K562 (cell line): Measurements from ENCODE around the gene LY6G6C. TPM values are rescaled to one million over a fixed set of nuclear protein-coding genes. Genes with fewer than 3 reads are reported as not detected.

Experiments
- CSDE1 ChIP-seq, 2 experiments: fragments of 450-650 bp; IDR thresholded peaks; 2 replicates each; pipeline ENCODE4 v1.6.1; 2016; ENCODE audit warnings: mild to moderate bottlenecking in 1 of 2
- CXXC5 ChIP-seq: fragments of 250-450 bp; sonication (Bioruptor Pico); IDR thresholded peaks from 2 replicates; pipeline ENCODE4 v1.8.0; 2022; ENCODE audit warnings: inconsistent platforms, mild to moderate bottlenecking, moderate library complexity
- E2F3 ChIP-seq: fragments of 250-450 bp; sonication (Bioruptor Pico); IDR thresholded peaks from 2 replicates; pipeline ENCODE4 v1.4.0; 2020; ENCODE audit warnings: mild to moderate bottlenecking
- ETV5 ChIP-seq: sonication (generic); formaldehyde crosslinking; IDR thresholded peaks from 2 replicates; pipeline ENCODE4 v1.4.0; 2020; ENCODE audit warnings: low read depth, mild to moderate bottlenecking, missing genetic modification reagents
- GABPB2 ChIP-seq: fragments of 250-450 bp; sonication (Bioruptor Pico); conservative IDR thresholded peaks from 2 replicates; pipeline ENCODE4 v1.5.1; 2021; ENCODE audit warnings: mild to moderate bottlenecking
- HDAC6 ChIP-seq: IDR thresholded peaks from 2 replicates; pipeline ENCODE4 v1.6.1; 2012; ENCODE audit warnings: low read depth, mild to moderate bottlenecking, control low read depth, inconsistent platforms, low read length, moderate library complexity
- KAT2B ChIP-seq: IDR thresholded peaks from one replicate; pipeline ENCODE4 v1.6.1; 2012; ENCODE audit warnings: low read depth, mild to moderate bottlenecking, control low read depth, inconsistent platforms, low read length, moderate library complexity
- LARP7 ChIP-seq: fragments of 450-650 bp; IDR thresholded peaks from 2 replicates; pipeline ENCODE4 v1.6.1; 2016
- MECOM ChIP-seq: fragments of 250-450 bp; sonication (Bioruptor Pico); IDR thresholded peaks from 2 replicates; pipeline ENCODE4 v1.8.0; 2022; ENCODE audit warnings: inconsistent platforms
- MTF1 ChIP-seq: fragments of 250-450 bp; sonication (Bioruptor Pico); IDR thresholded peaks from 2 replicates; pipeline ENCODE4 v1.9.0; 2021; ENCODE audit warnings: moderate library complexity, mild to moderate bottlenecking, inconsistent platforms, borderline replicate concordance
- NR0B1 ChIP-seq: fragments of 450-650 bp; IDR thresholded peaks from one replicate; pipeline ENCODE4 v1.6.1; 2018; ENCODE audit warnings: mild to moderate bottlenecking, moderate library complexity; ENCODE audit not compliant: partially characterized antibody
- SAFB ChIP-seq: fragments of 200-400 bp; formaldehyde crosslinking; IDR thresholded peaks from 2 replicates; pipeline ENCODE4 v1.6.1; 2017; ENCODE audit warnings: low read depth, low read length, borderline replicate concordance
- TAF1 ChIP-seq: IDR thresholded peaks from 2 replicates; pipeline ENCODE4 v1.6.1; 2011; ENCODE audit warnings: mild to moderate bottlenecking, low read length, moderate library complexity; ENCODE audit not compliant: insufficient read depth, control insufficient read depth, severe bottlenecking; ENCODE audit errors: extremely low read depth
- TAL1 ChIP-seq: fragments of 450-650 bp; IDR thresholded peaks from 2 replicates; pipeline ENCODE4 v1.6.1; 2016; ENCODE audit warnings: mild to moderate bottlenecking
- TCF7L2 ChIP-seq: fragments of 150-350 bp; IDR thresholded peaks from 2 replicates; pipeline ENCODE4 v1.6.1; 2016; ENCODE audit warnings: low read depth, mild to moderate bottlenecking, low read length, moderate library complexity
- ZFPM2 ChIP-seq: fragments of 250-450 bp; sonication (Bioruptor Pico); IDR thresholded peaks from 2 replicates; pipeline ENCODE4 v1.5.1; 2022; ENCODE audit warnings: mild to moderate bottlenecking
- ZKSCAN8 ChIP-seq: fragments of 200-800 bp; sonication (Bioruptor generic); IDR thresholded peaks from 2 replicates; pipeline ENCODE4 v1.6.1; 2016; ENCODE audit warnings: missing genetic modification characterization, missing compliant biosample characterization
- ZNF165 ChIP-seq: fragments of 250-450 bp; sonication (Bioruptor Pico); IDR thresholded peaks from 2 replicates; pipeline ENCODE4 v1.4.0; 2020; ENCODE audit warnings: borderline replicate concordance
- ZNF217 ChIP-seq: sonication (generic); formaldehyde crosslinking; IDR thresholded peaks from 2 replicates; pipeline ENCODE4 v1.8.0; 2022; ENCODE audit warnings: mild to moderate bottlenecking, missing genetic modification reagents
- ZNF232 ChIP-seq: sonication (generic); formaldehyde crosslinking; IDR thresholded peaks from 2 replicates; pipeline ENCODE4 v1.8.0; 2022; ENCODE audit warnings: mild to moderate bottlenecking, missing genetic modification reagents
- ZNF395 ChIP-seq: fragments of 200-800 bp; sonication (Bioruptor generic); IDR thresholded peaks from 2 replicates; pipeline ENCODE4 v1.6.1; 2017; ENCODE audit warnings: missing genetic modification characterization, missing compliant biosample characterization
- ZNF740 ChIP-seq, 3 experiments: fragments of 200-800 bp in 1 of 3; sonication (Bioruptor generic) in 1 of 3; sonication (generic) in 1 of 3; formaldehyde crosslinking in 1 of 3; IDR thresholded peaks; 2 replicates each; pipeline versions ENCODE4 v1.6.1 to v1.8.0; 2016 to 2022; ENCODE audit warnings: mild to moderate bottlenecking in 2 of 3, missing compliant biosample characterization in 2 of 3, missing genetic modification characterization in 2 of 3, missing genetic modification reagents in 1 of 3
- ZNF830 ChIP-seq: fragments of 250-450 bp; sonication (Bioruptor Pico); IDR thresholded peaks from 2 replicates; pipeline ENCODE4 v1.5.0; 2021; ENCODE audit warnings: mild to moderate bottlenecking
- ZSCAN29 ChIP-seq: fragments of 450-650 bp; IDR thresholded peaks from 2 replicates; pipeline ENCODE4 v1.6.1; 2017
- polyA plus RNA-seq, 8 experiments: library from polyadenylated mRNA; depleted of rRNA in 4 of 8; stranded (reverse) in 5 of 8; unstranded in 3 of 8; fragments of >200 nt; fragmentation: Nextera tagmentation in 2 of 8; fragmentation: Illumina TruSeq in 1 of 8; extraction: Ambion mirVana in 2 of 8; extraction: Trizol in 1 of 8; gene quantifications; 2 replicates each; pipeline versions ENCODE4 v1.2.1 to v1.2.3, GENCODE V29; 2011 to 2014; ENCODE audit warnings: inconsistent platforms in 1 of 8, missing spikeins in 1 of 8
- total RNA-seq, 7 experiments: library from RNA; depleted of rRNA in 6 of 7; stranded (reverse); fragments of >200 nt in 6 of 7; fragmentation: Illumina TruSeq in 2 of 7; extraction: Trizol in 2 of 7; gene quantifications; 2 replicates each; pipeline versions ENCODE4 v1.2.1 to v1.2.3, GENCODE V29; 2011 to 2021; ENCODE audit warnings: low replicate concordance in 1 of 7
- TF ChIP-seq, protein P1 (sequence below), 2 experiments: fragments of 250-450 bp in 1 of 2; fragments of 450-650 bp in 1 of 2; sonication (Bioruptor Pico) in 1 of 2; IDR thresholded peaks; 2 replicates each; pipeline versions ENCODE4 v1.6.1 to v1.8.0; 2016 to 2021; ENCODE audit warnings: mild to moderate bottlenecking in 2 of 2, moderate library complexity in 2 of 2, missing compliant biosample characterization in 1 of 2, missing genetic modification characterization in 1 of 2

Gene LY6G6C
- total and polyA plus RNA-seq, 9 of the 15 experiments (the other 6 are each of a cell fraction or from before 2014, with no cell fraction given) = 0.06 to 0.20 TPM; not detected in 7

DNA sequence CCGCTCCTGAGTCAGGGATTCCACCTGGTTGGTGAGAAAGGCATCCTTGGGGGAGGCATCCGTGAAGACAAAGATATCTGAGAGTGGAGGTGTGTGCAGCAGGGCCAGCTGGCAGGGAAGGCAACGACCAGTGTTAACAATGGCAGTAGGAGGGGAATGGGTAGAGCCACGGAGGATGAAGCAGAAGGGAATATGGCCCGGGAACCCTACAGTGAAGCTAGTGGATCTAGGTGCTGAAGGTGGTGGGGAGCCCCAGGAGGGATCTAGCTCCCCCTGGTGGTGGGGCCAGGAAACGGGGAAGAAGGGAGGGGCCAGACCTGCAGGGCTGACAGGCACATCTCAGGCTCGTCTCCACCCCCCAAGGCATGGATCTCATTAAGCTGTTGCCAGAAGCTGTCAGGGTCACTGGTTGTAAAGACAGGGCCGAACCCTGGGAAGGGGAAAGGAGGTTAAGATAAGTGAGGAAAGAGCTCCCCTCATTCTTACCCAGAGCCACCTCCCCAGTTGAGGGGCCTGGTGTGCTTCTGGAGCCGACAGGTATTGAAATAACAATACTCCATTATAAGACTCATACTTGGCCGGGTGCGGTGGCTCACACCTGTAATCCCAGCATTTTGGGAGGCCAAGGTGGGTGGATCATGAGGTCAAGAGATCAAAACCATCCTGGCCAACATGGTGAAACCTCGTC is 48.3 kb upstream of the LY6G6C start (continued):
- TF ChIP-seq TAF1 = peak; percentile 29
- no peak for TF ChIP-seq MTF1 (CRISPR knock-in tag)
- TF ChIP-seq CXXC5 = peak; percentile 50
- no peak for TF ChIP-seq ZKSCAN8 (CRISPR knock-in tag)
- TF ChIP-seq LARP7 = peak; percentile 84; the same call in 1 of the 2 replicates
- TF ChIP-seq, protein P1, sequence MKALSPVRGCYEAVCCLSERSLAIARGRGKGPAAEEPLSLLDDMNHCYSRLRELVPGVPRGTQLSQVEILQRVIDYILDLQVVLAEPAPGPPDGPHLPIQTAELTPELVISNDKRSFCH (CRISPR knock-in tag; IDR thresholded peaks at IDR 0.05) = no peak
- TF ChIP-seq, protein P1 (tag; IDR thresholded peaks at IDR 0.05) = peak; percentile 71; the same call in 1 of the 2 replicates
- TF ChIP-seq ETV5 (CRISPR knock-in tag) = peak; percentile 73; the same call in 1 of the 2 replicates
- TF ChIP-seq ZNF217 (CRISPR knock-in tag) = 0 out of 2 replicates have a peak, but pooled peaks have one; percentile 39
- TF ChIP-seq ZSCAN29 = no peak
- TF ChIP-seq SAFB = no peak
- TF ChIP-seq ZNF232 = 0 out of 2 replicates have a peak, but pooled peaks have one; percentile 49
- no peak for TF ChIP-seq TAL1
- peak; percentile 19; the same call in 1 of the 2 replicates for TF ChIP-seq E2F3
- no peak for TF ChIP-seq ZFPM2 (CRISPR knock-in tag)
- no peak for TF ChIP-seq KAT2B
- no peak for TF ChIP-seq CSDE1 (IDR thresholded peaks at IDR 0.05)
- TF ChIP-seq ZNF830 (CRISPR knock-in tag) = no peak
- TF ChIP-seq NR0B1 = no peak
- TF ChIP-seq MECOM (CRISPR knock-in tag) = no peak
- TF ChIP-seq GABPB2 (CRISPR knock-in tag) = no peak
- TF ChIP-seq ZNF395 = peak; percentile 52; the same call in 1 of the 2 replicates
- TF ChIP-seq ZNF165 (CRISPR knock-in tag) = no peak
- TF ChIP-seq HDAC6 = no peak
- TF ChIP-seq ZNF740 (CRISPR knock-in tag; IDR thresholded peaks at IDR 0.05) = peak; percentile 89
- no peak for TF ChIP-seq ZNF740 (tag; IDR thresholded peaks at IDR 0.05)
- no peak for TF ChIP-seq TCF7L2
